K562 (cell line): ENCODE measurements around the gene SPCS3.

Source experiments
- BRCA1 ChIP-seq, 2 experiments: fragments of 450-650 bp in 1 of 2; sonication (generic) in 1 of 2; formaldehyde crosslinking in 1 of 2; IDR thresholded peaks; 2 replicates each; pipeline versions ENCODE4 v1.5.0 to v1.6.1; 2017 to 2020; ENCODE audit warnings: mild to moderate bottlenecking in 1 of 2, missing genetic modification reagents in 1 of 2
- CBX2 ChIP-seq: fragments of 200-600 bp; sonication (generic); IDR thresholded peaks from one replicate; pipeline ENCODE4 v1.6.1; 2012; ENCODE audit warnings: mild to moderate bottlenecking, low read length, inconsistent platforms; ENCODE audit not compliant: insufficient read depth, poor library complexity, severe bottlenecking
- MYNN ChIP-seq, 2 experiments: sonication (generic); formaldehyde crosslinking in 1 of 2; IDR thresholded peaks; 2 replicates each; pipeline versions ENCODE4 v1.5.0 to v1.6.1; 2016 to 2020; ENCODE audit warnings: antibody characterized with exemption in 1 of 2, missing genetic modification reagents in 1 of 2
- POLR2A ChIP-seq: fragments of 450-650 bp; conservative IDR thresholded peaks from 2 replicates; pipeline ENCODE4 v1.6.1; 2016
- POLR2AphosphoS5 ChIP-seq: IDR thresholded peaks from 2 replicates; pipeline ENCODE4 v1.6.1; 2011; ENCODE audit warnings: mild to moderate bottlenecking, low read depth, low read length, moderate library complexity; ENCODE audit not compliant: control insufficient read depth, insufficient read depth
- RBM22 ChIP-seq: fragments of 200-400 bp; formaldehyde crosslinking; IDR thresholded peaks from 2 replicates; pipeline ENCODE4 v1.6.1; 2018; ENCODE audit warnings: low read length, low read depth; ENCODE audit not compliant: poor library complexity, severe bottlenecking
- ZNF384 ChIP-seq: IDR thresholded peaks from 2 replicates; pipeline ENCODE4 v1.6.1; 2012; ENCODE audit warnings: low read depth, low read length, improper control_type of control experiment
- TF ChIP-seq, protein P1 (sequence below): sonication (generic); formaldehyde crosslinking; IDR thresholded peaks from 2 replicates; pipeline ENCODE4 v1.8.0; 2022; ENCODE audit warnings: mild to moderate bottlenecking, missing genetic modification reagents
- TF ChIP-seq, protein P2 (sequence below), 3 experiments: IDR thresholded peaks in 2 of 3; conservative IDR thresholded peaks in 1 of 3; 2 replicates each; pipeline ENCODE4 v1.5.1; 2011 to 2012; ENCODE audit warnings: low read length in 3 of 3, mild to moderate bottlenecking in 3 of 3, control low read depth in 2 of 3, improper control_type of control experiment in 1 of 3, inconsistent platforms in 1 of 3, low read depth in 1 of 3, mixed read lengths in 1 of 3, moderate library complexity in 1 of 3; ENCODE audit not compliant: insufficient read depth in 2 of 3
- TF ChIP-seq, protein P3 (sequence below), 2 experiments: fragments of 450-650 bp; formaldehyde crosslinking in 1 of 2; IDR thresholded peaks; 2 replicates each; pipeline versions ENCODE4 v1.4.0 to v1.6.1; 2014 to 2020; ENCODE audit warnings: mild to moderate bottlenecking in 2 of 2, borderline replicate concordance in 1 of 2, low read depth in 1 of 2

DNA sequence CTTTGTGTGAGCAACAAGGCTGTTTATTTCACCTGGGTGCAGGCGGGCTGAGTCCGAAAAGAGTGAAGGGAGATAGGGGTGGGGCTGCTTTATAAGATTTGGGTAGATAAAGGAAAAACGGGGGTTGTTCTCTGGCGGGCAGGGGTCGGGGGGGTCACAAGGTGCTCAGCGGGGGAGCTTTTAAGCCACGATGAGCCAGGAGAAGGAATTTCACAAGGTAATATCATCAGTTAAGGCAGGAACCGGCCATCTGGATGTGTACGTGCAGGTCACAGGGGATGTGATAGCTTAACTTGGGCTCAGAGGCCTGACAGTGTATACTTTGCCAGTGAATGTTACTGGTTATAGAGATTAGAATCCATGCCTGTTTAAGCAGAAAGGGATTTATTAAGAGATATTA is 19.7 kb upstream of the SPCS3 start:
- TF ChIP-seq ZNF384 (no peak), POLR2AphosphoS5 (no peak), MYNN (IDR thresholded peaks at IDR 0.05) (no peak), MYNN (CRISPR knock-in tag; IDR thresholded peaks at IDR 0.05) (no peak), RBM22 (no peak), CBX2 (no peak), BRCA1 (IDR thresholded peaks at IDR 0.05) (no peak), BRCA1 (CRISPR knock-in tag; IDR thresholded peaks at IDR 0.05) (no peak), POLR2A (no peak)
- TF ChIP-seq, protein P1, sequence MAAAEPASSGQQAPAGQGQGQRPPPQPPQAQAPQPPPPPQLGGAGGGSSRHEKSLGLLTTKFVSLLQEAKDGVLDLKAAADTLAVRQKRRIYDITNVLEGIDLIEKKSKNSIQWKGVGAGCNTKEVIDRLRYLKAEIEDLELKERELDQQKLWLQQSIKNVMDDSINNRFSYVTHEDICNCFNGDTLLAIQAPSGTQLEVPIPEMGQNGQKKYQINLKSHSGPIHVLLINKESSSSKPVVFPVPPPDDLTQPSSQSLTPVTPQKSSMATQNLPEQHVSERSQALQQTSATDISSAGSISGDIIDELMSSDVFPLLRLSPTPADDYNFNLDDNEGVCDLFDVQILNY (CRISPR knock-in tag), result no peak
- TF ChIP-seq, protein P2, sequence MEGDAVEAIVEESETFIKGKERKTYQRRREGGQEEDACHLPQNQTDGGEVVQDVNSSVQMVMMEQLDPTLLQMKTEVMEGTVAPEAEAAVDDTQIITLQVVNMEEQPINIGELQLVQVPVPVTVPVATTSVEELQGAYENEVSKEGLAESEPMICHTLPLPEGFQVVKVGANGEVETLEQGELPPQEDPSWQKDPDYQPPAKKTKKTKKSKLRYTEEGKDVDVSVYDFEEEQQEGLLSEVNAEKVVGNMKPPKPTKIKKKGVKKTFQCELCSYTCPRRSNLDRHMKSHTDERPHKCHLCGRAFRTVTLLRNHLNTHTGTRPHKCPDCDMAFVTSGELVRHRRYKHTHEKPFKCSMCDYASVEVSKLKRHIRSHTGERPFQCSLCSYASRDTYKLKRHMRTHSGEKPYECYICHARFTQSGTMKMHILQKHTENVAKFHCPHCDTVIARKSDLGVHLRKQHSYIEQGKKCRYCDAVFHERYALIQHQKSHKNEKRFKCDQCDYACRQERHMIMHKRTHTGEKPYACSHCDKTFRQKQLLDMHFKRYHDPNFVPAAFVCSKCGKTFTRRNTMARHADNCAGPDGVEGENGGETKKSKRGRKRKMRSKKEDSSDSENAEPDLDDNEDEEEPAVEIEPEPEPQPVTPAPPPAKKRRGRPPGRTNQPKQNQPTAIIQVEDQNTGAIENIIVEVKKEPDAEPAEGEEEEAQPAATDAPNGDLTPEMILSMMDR (IDR thresholded peaks at IDR 0.05 in 2 of 3, conservative IDR thresholded peaks at IDR 0.05 in 1 of 3; ENCODE audit: insufficient read depth in 2 of 3, low read depth in 1 of 3, low read length in 3 of 3), result no peak
- TF ChIP-seq, protein P3, sequence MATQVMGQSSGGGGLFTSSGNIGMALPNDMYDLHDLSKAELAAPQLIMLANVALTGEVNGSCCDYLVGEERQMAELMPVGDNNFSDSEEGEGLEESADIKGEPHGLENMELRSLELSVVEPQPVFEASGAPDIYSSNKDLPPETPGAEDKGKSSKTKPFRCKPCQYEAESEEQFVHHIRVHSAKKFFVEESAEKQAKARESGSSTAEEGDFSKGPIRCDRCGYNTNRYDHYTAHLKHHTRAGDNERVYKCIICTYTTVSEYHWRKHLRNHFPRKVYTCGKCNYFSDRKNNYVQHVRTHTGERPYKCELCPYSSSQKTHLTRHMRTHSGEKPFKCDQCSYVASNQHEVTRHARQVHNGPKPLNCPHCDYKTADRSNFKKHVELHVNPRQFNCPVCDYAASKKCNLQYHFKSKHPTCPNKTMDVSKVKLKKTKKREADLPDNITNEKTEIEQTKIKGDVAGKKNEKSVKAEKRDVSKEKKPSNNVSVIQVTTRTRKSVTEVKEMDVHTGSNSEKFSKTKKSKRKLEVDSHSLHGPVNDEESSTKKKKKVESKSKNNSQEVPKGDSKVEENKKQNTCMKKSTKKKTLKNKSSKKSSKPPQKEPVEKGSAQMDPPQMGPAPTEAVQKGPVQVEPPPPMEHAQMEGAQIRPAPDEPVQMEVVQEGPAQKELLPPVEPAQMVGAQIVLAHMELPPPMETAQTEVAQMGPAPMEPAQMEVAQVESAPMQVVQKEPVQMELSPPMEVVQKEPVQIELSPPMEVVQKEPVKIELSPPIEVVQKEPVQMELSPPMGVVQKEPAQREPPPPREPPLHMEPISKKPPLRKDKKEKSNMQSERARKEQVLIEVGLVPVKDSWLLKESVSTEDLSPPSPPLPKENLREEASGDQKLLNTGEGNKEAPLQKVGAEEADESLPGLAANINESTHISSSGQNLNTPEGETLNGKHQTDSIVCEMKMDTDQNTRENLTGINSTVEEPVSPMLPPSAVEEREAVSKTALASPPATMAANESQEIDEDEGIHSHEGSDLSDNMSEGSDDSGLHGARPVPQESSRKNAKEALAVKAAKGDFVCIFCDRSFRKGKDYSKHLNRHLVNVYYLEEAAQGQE (IDR thresholded peaks at IDR 0.05; ENCODE audit: borderline replicate concordance), result no peak
- TF ChIP-seq, protein P3 (CRISPR knock-in tag; IDR thresholded peaks at IDR 0.05; ENCODE audit: low read depth), result no peak
